Activated CD8-positive, alpha-beta memory T cell treated with anti-CD3 and anti-CD28 coated beads, Interleukin-2, amount 10 ng/mL, durations not matched to agents 7 days and 5 days (primary cell): ENCODE data around the gene RRM2. TPM values are rescaled to one million over a fixed set of nuclear protein-coding genes. Genes with fewer than 3 reads are reported as not detected.

ENCODE experiments used
- ATAC-seq: fragments of 150-1000 bp; cut with Tn5 transposase; one replicate; pipeline ENCODE4 v1.10.0; 2021; ENCODE audit warnings: moderate library complexity
- CTCF ChIA-PET: fragments of 350-600 bp; sonication (Branson Sonifier 250); formaldehyde crosslinking; loops from one replicate; lab custom pipeline; 2021; ENCODE audit warnings: antibody characterized with exemption; lab: Charles Lee
- DNase-seq: peaks from one replicate; pipeline ENCODE4 v3.0.0-alpha.2; 2020
- H3K27ac Mint-ChIP-seq: one replicate; pipeline ENCODE4 v1.8.0; 2021; ENCODE audit warnings: mild to moderate bottlenecking, mixed read lengths
- H3K27me3 Mint-ChIP-seq: one replicate; pipeline ENCODE4 v1.8.0; 2021; ENCODE audit warnings: mixed read lengths
- H3K36me3 Mint-ChIP-seq: one replicate; pipeline ENCODE4 v1.8.0; 2021; ENCODE audit warnings: mild to moderate bottlenecking, mixed read lengths
- H3K4me1 Mint-ChIP-seq: one replicate; pipeline ENCODE4 v1.8.0; 2021; ENCODE audit warnings: mixed read lengths
- H3K4me3 Mint-ChIP-seq: one replicate; pipeline ENCODE4 v1.8.0; 2021; ENCODE audit warnings: mild to moderate bottlenecking, moderate library complexity, mixed read lengths
- H3K9me3 Mint-ChIP-seq: one replicate; pipeline ENCODE4 v1.8.0; 2022; ENCODE audit warnings: low read depth, mixed read lengths
- total RNA-seq, 2 experiments: library from RNA; stranded (reverse); gene quantifications; one replicate each; pipeline ENCODE4 v1.2.3, GENCODE V29; 2021

Gene RRM2
- total RNA-seq, result 100 to 1,000 TPM; 506 to 648 TPM

GRCh38 chr2:10122500-10123280 is at the start of gene RRM2:
Gene RRM2, plus strand, starts transcription at chr2:10122739. Its CDS starts 60 bp downstream, at chr2:10122799.
- Mint-ChIP-seq H3K9me3 (no peaks in the 10 kb centered on the region), H3K36me3 (peaks cover 65% of the 10 kb centered on the region), H3K27ac (peak within 1 kb of the TSS; percentile 99), H3K4me3 (peak within 1 kb of the TSS; percentile 97), H3K4me1 (peaks cover 55% of the 10 kb centered on the region), H3K27me3 (no peaks in the 10 kb centered on the region)
- CTCF ChIA-PET, result interaction anchor here (1.5 to 7.9 kb wide), 6 partner anchors 48 to 324 kb away, joined by 3 to 86 read pairs (median 30); partner anchors contain the start of genes HPCAL1 and ODC1
- DNase-seq (peak; percentile 98), ATAC-seq (peak; percentile 80)

- ATAC-seq, result no peak
- Mint-ChIP-seq H3K27ac (no peak overlapping the region), H3K36me3 (no peaks in the 10 kb centered on the region), H3K27me3 (peaks cover 60% of the 10 kb centered on the region), H3K4me3 (no peak overlapping the region), H3K9me3 (no peaks in the 10 kb centered on the region), H3K4me1 (peaks cover 16% of the 10 kb centered on the region)
- DNase-seq, result no peak
- CTCF ChIA-PET, result interaction anchor here (0.8 to 9.4 kb wide), 17 partner anchors 9 to 373 kb away, joined by 3 to 117 read pairs (median 20); no protein-coding TSS in a partner anchor
These were observed 48.8 kb upstream of the RRM2 start for GRCh38 chr2:10073706-10074105.

- Mint-ChIP-seq H3K4me3 (no peak overlapping the region), H3K36me3 (no peaks in the 10 kb centered on the region), H3K9me3 (no peaks in the 10 kb centered on the region), H3K27ac (no peak overlapping the region), H3K27me3 (peaks cover 66% of the 10 kb centered on the region), H3K4me1 (peaks cover 19% of the 10 kb centered on the region)
- CTCF ChIA-PET, result interaction anchor here (0.7 to 9.4 kb wide), 10 partner anchors 9 to 359 kb away, joined by 3 to 117 read pairs (median 14); partner anchors contain the start of genes KLF11 and RRM2
- ATAC-seq, result no peak
- DNase-seq, result no peak
These were observed 47.4 kb upstream of the RRM2 start for GRCh38 chr2:10075101-10075500.

- no peak for ATAC-seq
- no peak overlapping the region for H3K4me3 Mint-ChIP-seq
- H3K27ac Mint-ChIP-seq, result no peak overlapping the region
- peaks cover 19% of the 10 kb centered on the region for H3K4me1 Mint-ChIP-seq
- DNase-seq, result no peak
- H3K36me3 Mint-ChIP-seq, result no peaks in the 10 kb centered on the region
- CTCF ChIA-PET, result interaction anchor here (1.0 to 9.4 kb wide), 10 partner anchors 10 to 358 kb away, joined by 3 to 117 read pairs (median 18); partner anchors contain the start of genes KLF11 and RRM2
- peaks cover 66% of the 10 kb centered on the region for H3K27me3 Mint-ChIP-seq
- no peaks in the 10 kb centered on the region for H3K9me3 Mint-ChIP-seq
These were observed 46.8 kb upstream of the RRM2 start for GRCh38 chr2:10075571-10076209.

GRCh38 chr2:10076511-10076910 is 46.0 kb upstream of the RRM2 start:
- H3K4me3 Mint-ChIP-seq, result no peak overlapping the region
- CTCF ChIA-PET, result interaction anchor here (1.0 to 4.5 kb wide), 4 partner anchors 15 to 228 kb away, joined by 3 to 29 read pairs (median 8); no protein-coding TSS in a partner anchor

GRCh38 chr2:10076988-10077527 is 45.5 kb upstream of the RRM2 start:
- CTCF ChIA-PET, result interaction anchor here (1.0 to 4.5 kb wide), 4 partner anchors 15 to 227 kb away, joined by 3 to 29 read pairs (median 8); no protein-coding TSS in a partner anchor
- DNase-seq (no peak), ATAC-seq (no peak)
- Mint-ChIP-seq H3K9me3 (no peaks in the 10 kb centered on the region), H3K4me1 (peaks cover 25% of the 10 kb centered on the region), H3K4me3 (no peak overlapping the region), H3K27ac (no peak overlapping the region), H3K27me3 (peaks cover 72% of the 10 kb centered on the region), H3K36me3 (no peaks in the 10 kb centered on the region)

More at GRCh38 chr2:10076511-10076910, 46.0 kb upstream of the RRM2 start:
- ATAC-seq (no peak), DNase-seq (no peak)
- Mint-ChIP-seq H3K27me3 (peaks cover 71% of the 10 kb centered on the region), H3K27ac (no peak overlapping the region), H3K4me1 (peaks cover 25% of the 10 kb centered on the region), H3K36me3 (no peaks in the 10 kb centered on the region), H3K9me3 (no peaks in the 10 kb centered on the region)

DNA sequence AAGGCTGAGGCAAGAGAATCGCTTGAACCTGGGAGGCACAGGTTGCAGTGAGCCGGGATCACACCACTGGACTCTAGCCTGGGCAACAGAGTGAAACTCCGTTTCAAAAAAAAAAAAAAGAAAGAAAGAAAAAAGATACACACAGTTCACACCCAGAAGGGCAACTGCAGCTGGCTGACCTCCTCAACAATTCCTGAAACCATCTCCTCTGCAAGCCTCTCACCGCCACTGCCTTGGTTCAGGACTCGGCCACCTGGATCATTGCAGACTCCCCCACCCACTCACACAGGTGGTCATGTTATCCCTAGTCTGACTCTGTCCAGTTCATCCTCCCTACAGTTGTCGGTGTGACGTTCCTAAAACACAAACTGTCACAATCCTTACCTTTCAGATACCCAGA is 44.5 kb upstream of the RRM2 start:
- H3K36me3 Mint-ChIP-seq, result no peaks in the 10 kb centered on the region
- peaks cover 21% of the 10 kb centered on the region for H3K4me1 Mint-ChIP-seq
- DNase-seq (no peak), ATAC-seq (no peak)
- peaks cover 79% of the 10 kb centered on the region for H3K27me3 Mint-ChIP-seq
- no peaks in the 10 kb centered on the region for H3K9me3 Mint-ChIP-seq
- CTCF ChIA-PET, result interaction anchor here (1.3 to 4.5 kb wide), 3 partner anchors 12 to 20 kb away, joined by 3 to 29 read pairs (median 12); no protein-coding TSS in a partner anchor
- no peak overlapping the region for H3K4me3 Mint-ChIP-seq
- no peak overlapping the region for H3K27ac Mint-ChIP-seq

DNA sequence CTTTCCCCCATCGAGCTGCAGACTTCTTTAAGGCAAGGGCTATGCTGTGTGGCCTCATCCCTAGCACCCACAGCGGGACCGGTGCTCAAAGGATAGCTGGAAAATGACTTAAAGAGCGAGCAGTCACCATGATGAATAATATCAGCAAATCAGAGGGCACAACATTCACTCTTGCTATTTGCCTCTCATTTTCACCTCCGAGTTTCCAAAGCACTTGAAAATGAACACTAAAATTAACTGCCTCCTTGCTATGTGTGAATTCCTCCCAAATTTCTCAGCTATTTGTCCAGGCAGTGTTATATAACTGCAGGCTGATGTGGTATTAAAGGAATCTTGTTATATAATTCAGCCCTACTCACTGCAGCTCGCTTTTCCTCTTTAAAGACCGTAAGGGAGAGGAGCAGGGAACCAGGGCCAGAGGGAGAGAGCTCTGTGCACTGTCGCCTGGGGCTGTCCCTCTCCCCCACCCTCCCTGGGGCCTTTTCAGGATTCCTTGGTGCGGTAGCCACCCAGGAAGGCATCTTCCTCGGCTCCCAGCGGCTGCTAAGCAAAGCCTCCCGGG is 43.8 kb upstream of the RRM2 start:
- ATAC-seq (no peak), DNase-seq (no peak)
- Mint-ChIP-seq H3K9me3 (no peaks in the 10 kb centered on the region), H3K4me3 (peak overlapping the region; percentile 61), H3K27me3 (peaks cover 81% of the 10 kb centered on the region), H3K4me1 (peaks cover 16% of the 10 kb centered on the region), H3K27ac (no peak overlapping the region), H3K36me3 (no peaks in the 10 kb centered on the region)
- CTCF ChIA-PET, result interaction anchor here (0.7 to 4.5 kb wide), 8 partner anchors 11 to 356 kb away, joined by 3 to 29 read pairs (median 4); no protein-coding TSS in a partner anchor

DNA sequence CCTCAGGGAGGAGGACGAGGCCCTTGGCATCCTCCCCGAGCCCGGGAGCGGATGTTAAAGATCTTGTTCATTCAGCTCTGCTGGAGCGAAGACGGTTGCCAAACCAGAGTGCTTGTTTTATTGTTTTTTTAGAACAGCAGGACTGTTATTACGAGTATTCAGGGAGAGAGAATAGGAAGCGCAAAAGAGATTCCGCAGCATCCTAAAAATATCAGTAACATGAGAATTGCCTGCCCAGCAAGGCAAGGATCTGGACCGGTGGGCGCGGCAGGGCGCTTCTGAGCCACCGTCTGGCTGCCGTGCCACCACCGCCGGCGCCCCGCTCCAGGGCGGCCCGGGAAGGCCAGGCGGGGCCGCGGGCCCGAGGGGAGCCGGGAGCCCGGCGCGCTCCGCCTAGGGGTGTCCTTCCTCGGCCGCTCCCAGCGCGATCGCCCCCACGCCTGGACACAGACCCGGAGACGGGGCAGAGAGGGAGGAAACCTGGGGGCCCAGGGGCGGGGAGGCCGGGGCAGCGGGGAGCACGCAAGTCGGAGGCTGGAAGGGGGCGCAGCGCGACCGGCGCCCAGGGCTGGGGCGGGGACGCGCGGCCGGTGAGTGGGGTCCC is 43.2 kb upstream of the RRM2 start:
- Mint-ChIP-seq H3K4me3 (peak overlapping the region; percentile 61), H3K27ac (no peak overlapping the region), H3K9me3 (no peaks in the 10 kb centered on the region), H3K36me3 (no peaks in the 10 kb centered on the region), H3K4me1 (peaks cover 11% of the 10 kb centered on the region), H3K27me3 (peaks cover 81% of the 10 kb centered on the region)
- no peak for DNase-seq
- CTCF ChIA-PET, result interaction anchor here (0.7 to 4.5 kb wide), 8 partner anchors 10 to 356 kb away, joined by 3 to 29 read pairs (median 4); no protein-coding TSS in a partner anchor
- peak; percentile 41 for ATAC-seq

- Mint-ChIP-seq H3K9me3 (no peaks in the 10 kb centered on the region), H3K4me1 (peaks cover 11% of the 10 kb centered on the region), H3K27ac (no peak within 1 kb of the TSS), H3K27me3 (peaks cover 81% of the 10 kb centered on the region), H3K4me3 (peak within 1 kb of the TSS; percentile 61), H3K36me3 (no peaks in the 10 kb centered on the region)
- DNase-seq (no peak), ATAC-seq (peak; percentile 67)
- CTCF ChIA-PET, result interaction anchor here (1.2 to 4.5 kb wide), 2 partner anchors 18 to 38 kb away, joined by 6 to 29 read pairs; no protein-coding TSS in a partner anchor
These were observed 42.5 kb upstream of the RRM2 start, which contains the start of gene CYS1 for GRCh38 chr2:10079870-10080535. Gene CYS1, minus strand, starts transcription at chr2:10080411. Its CDS starts 188 bp downstream, at chr2:10080223.

DNA sequence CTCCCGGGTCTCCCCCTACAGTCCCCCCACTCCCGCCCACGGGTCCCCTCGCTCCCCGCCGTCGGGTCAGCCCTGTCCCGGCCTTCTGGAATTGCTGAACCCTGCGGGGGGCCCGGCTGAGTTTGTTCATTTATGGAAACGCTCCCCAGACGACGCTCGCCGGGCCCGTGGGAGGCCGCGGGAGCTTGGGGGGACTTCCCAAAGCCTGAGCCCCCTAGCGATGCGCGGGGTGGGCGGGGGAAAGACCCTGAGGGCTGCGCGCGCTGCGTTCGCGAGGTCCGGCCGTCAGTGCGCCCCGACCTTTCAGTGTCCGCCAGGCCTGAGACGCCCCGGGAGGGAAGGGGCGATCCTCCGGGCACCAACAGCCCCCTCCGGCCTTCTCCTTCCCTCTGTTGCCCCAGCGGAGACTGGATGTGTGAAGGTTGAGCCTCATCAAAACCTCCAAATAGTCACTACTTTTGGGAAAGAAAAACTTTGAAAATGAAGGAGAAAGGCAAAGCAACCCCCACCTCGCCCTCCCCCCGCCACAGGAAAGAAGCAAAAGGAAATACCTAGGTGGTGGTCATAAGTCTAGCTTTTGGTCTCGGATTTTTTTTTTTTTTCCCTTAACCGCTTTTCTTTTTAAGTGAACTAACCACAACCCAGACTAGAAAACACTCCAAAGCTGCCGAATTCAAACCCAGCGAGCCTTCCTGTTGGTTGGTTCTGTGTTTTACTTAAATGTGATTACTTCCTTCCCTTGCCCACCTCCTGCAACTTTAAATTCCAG is 41.8 kb upstream of the RRM2 start:
- ATAC-seq, result peak; percentile 29
- Mint-ChIP-seq H3K4me3 (peak overlapping the region; percentile 59), H3K9me3 (no peaks in the 10 kb centered on the region), H3K27me3 (peaks cover 81% of the 10 kb centered on the region), H3K27ac (no peak overlapping the region), H3K4me1 (peaks cover 11% of the 10 kb centered on the region), H3K36me3 (no peaks in the 10 kb centered on the region)
- DNase-seq, result no peak
- CTCF ChIA-PET, result interaction anchor here (0.6 to 2.8 kb wide), 7 partner anchors 8 to 328 kb away, joined by 3 to 32 read pairs (median 4); no protein-coding TSS in a partner anchor
